Body of pancreas (tissue), 4 donors: ENCODE results near the gene MINDY2.

Experiments
- CTCF ChIP-seq, 7 experiments: fragments of 450-650 bp in 4 of 7; fragments of 200-600 bp in 3 of 7; sonication (generic) in 3 of 7; IDR thresholded peaks; one replicate each; pipeline ENCODE4 v1.5.1; 2016 to 2019; ENCODE audit warnings: antibody characterized with exemption in 7 of 7
- POLR2A ChIP-seq, 3 donors: fragments of 450-650 bp; IDR thresholded peaks; one replicate each; pipeline ENCODE4 v1.6.1; 2016; ENCODE audit warnings: antibody characterized with exemption in 3 of 3, mild to moderate bottlenecking in 2 of 3

- TF ChIP-seq CTCF (IDR thresholded peaks at IDR 0.05) (no peak), POLR2A (IDR thresholded peaks at IDR 0.05) (peak; percentile 26 to 72 (median 65))
Measured at GRCh38 chr15:58864602-58865424, 93.7 kb downstream of the MINDY2 start.
